ENCODE results near the gene SMG6. TPM values are rescaled to one million over a fixed set of nuclear protein-coding genes. Genes with fewer than 3 reads are reported as not detected.
A peak's percentile ranks its signal among the peaks of the same experiment; 100 is the strongest.

The SMG6 gene
- total RNA-seq, 3 donors from 2014 or later, result 24.9 to 29.3 (median 29.0) TPM

- H3K36me3 ChIP-seq, result no peaks in the 10 kb centered on the region
- intact Hi-C loops (cut with DNase I; ENCODE audit: low total_unique reads), result loop anchor here (5.0 kb wide), 1 partner anchor 188 kb away; no protein-coding TSS in a partner anchor
- no peaks in the 10 kb centered on the region for H3K27me3 ChIP-seq
- TF ChIP-seq POLR2A (IDR thresholded peaks at IDR 0.05) (peak; percentile 21), POLR2AphosphoS5 (IDR thresholded peaks at IDR 0.05) (peak; percentile 63 to 71 (median 69))
- TF ChIP-seq, protein P1, sequence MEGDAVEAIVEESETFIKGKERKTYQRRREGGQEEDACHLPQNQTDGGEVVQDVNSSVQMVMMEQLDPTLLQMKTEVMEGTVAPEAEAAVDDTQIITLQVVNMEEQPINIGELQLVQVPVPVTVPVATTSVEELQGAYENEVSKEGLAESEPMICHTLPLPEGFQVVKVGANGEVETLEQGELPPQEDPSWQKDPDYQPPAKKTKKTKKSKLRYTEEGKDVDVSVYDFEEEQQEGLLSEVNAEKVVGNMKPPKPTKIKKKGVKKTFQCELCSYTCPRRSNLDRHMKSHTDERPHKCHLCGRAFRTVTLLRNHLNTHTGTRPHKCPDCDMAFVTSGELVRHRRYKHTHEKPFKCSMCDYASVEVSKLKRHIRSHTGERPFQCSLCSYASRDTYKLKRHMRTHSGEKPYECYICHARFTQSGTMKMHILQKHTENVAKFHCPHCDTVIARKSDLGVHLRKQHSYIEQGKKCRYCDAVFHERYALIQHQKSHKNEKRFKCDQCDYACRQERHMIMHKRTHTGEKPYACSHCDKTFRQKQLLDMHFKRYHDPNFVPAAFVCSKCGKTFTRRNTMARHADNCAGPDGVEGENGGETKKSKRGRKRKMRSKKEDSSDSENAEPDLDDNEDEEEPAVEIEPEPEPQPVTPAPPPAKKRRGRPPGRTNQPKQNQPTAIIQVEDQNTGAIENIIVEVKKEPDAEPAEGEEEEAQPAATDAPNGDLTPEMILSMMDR (IDR thresholded peaks at IDR 0.05), result peak; percentile 41 to 97 (median 88)
- H3K4me1 ChIP-seq, result peaks cover 10 to 11% of the 10 kb centered on the region in 2 donors
- no peaks in the 10 kb centered on the region for H3K9me3 ChIP-seq
- H3K27ac ChIP-seq, result peak within 1 kb of the TSS; percentile 85 to 89
- peak within 1 kb of the TSS; percentile 61 to 84 (median 70) for H3K4me3 ChIP-seq
- DNase-seq (ENCODE audit: low spot score in 2 of 2), result peak; percentile 64 to 74
Observed at GRCh38 chr17:2054512-2055291, 248.9 kb downstream of the SMG6 start, which contains the start of gene HIC1. HIC1 (plus strand) TSS chr17:2055103; CDS start chr17:2056691, 1,588 bp downstream.

- Histone ChIP-seq H3K36me3 (no peaks in the 10 kb centered on the region), H3K27ac (peak overlapping the region; percentile 85 to 89), H3K9me3 (no peaks in the 10 kb centered on the region), H3K4me3 (peak overlapping the region; percentile 61 to 84 (median 70)), H3K27me3 (no peaks in the 10 kb centered on the region), H3K4me1 (peaks cover 10 to 11% of the 10 kb centered on the region in 2 donors)
- intact Hi-C loops (cut with DNase I; ENCODE audit: low total_unique reads), result no loop called here
- no peak for DNase-seq (ENCODE audit: low spot score in 2 of 2)
- TF ChIP-seq POLR2A (IDR thresholded peaks at IDR 0.05), result no peak
- no peak for TF ChIP-seq POLR2AphosphoS5 (IDR thresholded peaks at IDR 0.05)
- TF ChIP-seq, protein P1 (IDR thresholded peaks at IDR 0.05), result no peak
Observed at GRCh38 chr17:2054262-2054511, 249.4 kb downstream of the SMG6 start.

DNA sequence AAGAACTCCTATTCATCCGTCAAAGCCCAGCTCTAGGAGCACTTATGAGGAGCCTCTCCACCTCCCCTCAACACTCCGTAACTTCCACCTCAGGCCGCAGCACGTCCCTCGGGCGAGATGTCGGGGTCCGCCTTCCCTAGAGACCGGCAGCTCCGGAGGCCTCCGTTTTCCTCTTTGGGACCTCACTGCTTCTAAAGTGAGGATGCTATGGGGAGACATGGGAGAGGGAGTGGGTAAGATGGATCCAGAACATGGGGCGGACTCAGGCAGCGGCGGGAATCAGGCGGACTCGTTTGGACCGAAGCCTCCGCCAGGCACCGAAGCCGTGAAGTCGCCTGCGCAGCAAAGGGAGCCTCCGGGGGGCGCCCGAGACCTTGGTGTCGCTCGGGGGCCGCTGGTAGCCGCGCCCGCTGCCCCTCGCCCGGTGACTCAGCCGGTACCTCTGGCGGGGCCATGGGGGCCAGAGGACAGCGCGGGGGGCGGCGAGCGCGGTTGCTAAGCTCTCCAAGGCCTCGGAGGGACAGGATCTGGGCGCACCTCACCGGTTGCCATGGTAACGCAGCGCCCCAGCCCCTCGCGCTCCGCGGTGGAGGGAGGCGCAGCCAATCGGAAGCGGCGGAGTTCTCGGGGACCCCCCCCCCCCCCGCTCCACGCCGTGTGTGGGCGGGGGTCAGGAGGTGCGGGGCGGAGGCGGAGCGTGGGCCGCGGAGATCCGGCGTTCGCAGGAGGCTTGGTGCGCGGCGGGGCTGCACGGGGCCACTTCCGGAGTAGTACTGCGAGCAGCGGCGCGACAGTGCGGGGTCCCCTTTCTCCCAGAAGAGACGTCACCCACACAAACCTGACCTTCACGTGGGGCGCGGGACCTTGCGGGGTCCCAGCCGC is 250.0 kb downstream of the SMG6 start:
- Histone ChIP-seq H3K9me3 (no peaks in the 10 kb centered on the region), H3K27ac (peak overlapping the region; percentile 85 to 89), H3K36me3 (no peaks in the 10 kb centered on the region), H3K4me1 (peaks cover 10 to 11% of the 10 kb centered on the region in 2 donors), H3K4me3 (peak overlapping the region; percentile 61 to 84 (median 70)), H3K27me3 (no peaks in the 10 kb centered on the region)
- TF ChIP-seq, protein P1 (IDR thresholded peaks at IDR 0.05), result peak; percentile 18 to 63 (median 50)
- TF ChIP-seq POLR2AphosphoS5 (IDR thresholded peaks at IDR 0.05), result no peak
- intact Hi-C loops (cut with DNase I; ENCODE audit: low total_unique reads), result no loop called here
- peak in 1 of 2 donors; percentile 75 for DNase-seq (ENCODE audit: low spot score in 2 of 2)

- H3K9me3 ChIP-seq, result no peaks in the 10 kb centered on the region
- DNase-seq (ENCODE audit: low spot score in 2 of 2), result no peak
- intact Hi-C loops (cut with DNase I; ENCODE audit: low total_unique reads), result no loop called here
- H3K4me1 ChIP-seq, result peaks cover 10 to 11% of the 10 kb centered on the region in 2 donors
- no peak overlapping the region for H3K27ac ChIP-seq
- no peaks in the 10 kb centered on the region for H3K36me3 ChIP-seq
- no peak overlapping the region for H3K4me3 ChIP-seq
- TF ChIP-seq POLR2AphosphoS5 (IDR thresholded peaks at IDR 0.05) (no peak), POLR2A (IDR thresholded peaks at IDR 0.05) (no peak)
- TF ChIP-seq, protein P1 (IDR thresholded peaks at IDR 0.05), result no peak
- no peaks in the 10 kb centered on the region for H3K27me3 ChIP-seq
Observed at GRCh38 chr17:2051933-2052559, 251.5 kb downstream of the SMG6 start.
